Measurements from ENCODE around the gene SGCD.

GRCh38 chr5:156385416-156385815, 58.5 kb downstream of the SGCD start:
- TF ChIP-seq POLR2A (IDR thresholded peaks at IDR 0.05) (no peak), CTCF (IDR thresholded peaks at IDR 0.05) (no peak)
